Vagina (tissue), 2 donors: ENCODE data around the gene DTHD1. TPM values are rescaled to one million over a fixed set of nuclear protein-coding genes. Genes with fewer than 3 reads are reported as not detected.

Experiments
- DNase-seq, 2 donors: peaks; one replicate each; pipeline ENCODE4 v3.0.0-alpha.2; 2017; ENCODE audit errors: extremely low spot score in 2 of 2
- H3K27ac ChIP-seq: fragments of 200-600 bp; sonication (generic); one replicate; pipeline ENCODE4 v1.5.1; 2019
- H3K27me3 ChIP-seq: fragments of 200-600 bp; sonication (generic); one replicate; pipeline ENCODE4 v1.5.1; 2019
- H3K36me3 ChIP-seq, 2 donors: fragments of 200-600 bp; sonication (generic); one replicate each; pipeline ENCODE4 v1.5.1; 2017 to 2019
- H3K4me1 ChIP-seq: fragments of 200-600 bp; sonication (generic); one replicate; pipeline ENCODE4 v1.5.1; 2019
- H3K4me3 ChIP-seq, 2 donors: fragments of 200-600 bp; sonication (generic); 1 replicate in 1 of 2; 2 replicates in 1 of 2; pipeline ENCODE4 v1.5.1; 2016 to 2019
- H3K9me3 ChIP-seq: fragments of 200-600 bp; sonication (generic); one replicate; pipeline ENCODE4 v1.5.1; 2019
- CTCF ChIP-seq, 3 experiments: fragments of 450-650 bp in 2 of 3; fragments of 200-600 bp in 1 of 3; sonication (generic) in 1 of 3; IDR thresholded peaks; one replicate each; pipeline ENCODE4 v1.5.1; 2017 to 2019; ENCODE audit warnings: antibody characterized with exemption in 3 of 3, mild to moderate bottlenecking in 2 of 3, moderate library complexity in 2 of 3
- POLR2A ChIP-seq, 2 donors: fragments of 450-650 bp; IDR thresholded peaks; one replicate each; pipeline ENCODE4 v1.6.1; 2017; ENCODE audit warnings: antibody characterized with exemption in 2 of 2, mild to moderate bottlenecking in 2 of 2, moderate library complexity in 2 of 2
- POLR2AphosphoS5 ChIP-seq, 2 donors: sonication (generic); formaldehyde crosslinking; IDR thresholded peaks; one replicate each; pipeline ENCODE4 v1.9.0; 2017; ENCODE audit warnings: antibody characterized with exemption in 2 of 2, mild to moderate bottlenecking in 2 of 2, low read depth in 1 of 2; ENCODE audit not compliant: insufficient read depth in 1 of 2
- intact Hi-C: fragments of 100-400 bp; cut with DNase I; formaldehyde crosslinking; loops from one replicate; pipeline ENCODE4 v1.15.1; 2023
- total RNA-seq: library from RNA; depleted of rRNA; stranded (reverse); fragments of >200 nt; gene quantifications from one replicate; pipeline ENCODE4 v1.2.3, GENCODE V29; 2016

DTHD1 gene
- total RNA-seq, 1 donor from 2014 or later = 0.49 TPM

- intact Hi-C loops = no loop called here
- H3K27ac ChIP-seq = no peak overlapping the region
- TF ChIP-seq CTCF (IDR thresholded peaks at IDR 0.05) = no peak
- no peak for TF ChIP-seq POLR2A (IDR thresholded peaks at IDR 0.05)
- no peak for TF ChIP-seq POLR2AphosphoS5 (IDR thresholded peaks at IDR 0.05; ENCODE audit: insufficient read depth in 1 of 2, low read depth in 1 of 2)
- H3K27me3 ChIP-seq = no peaks in the 10 kb centered on the region
- H3K4me1 ChIP-seq = no peaks in the 10 kb centered on the region
- no peak for DNase-seq
- no peaks in the 10 kb centered on the region for H3K9me3 ChIP-seq
- no peaks in the 10 kb centered on the region for H3K36me3 ChIP-seq
- H3K4me3 ChIP-seq = no peak overlapping the region
These were observed 22.2 kb downstream of the DTHD1 start for GRCh38 chr4:36303426-36304137.

GRCh38 chr4:36304138-36304681, 22.8 kb downstream of the DTHD1 start:
- Histone ChIP-seq H3K4me3 (no peak overlapping the region), H3K27ac (no peak overlapping the region), H3K27me3 (no peaks in the 10 kb centered on the region), H3K36me3 (no peaks in the 10 kb centered on the region), H3K9me3 (no peaks in the 10 kb centered on the region), H3K4me1 (no peaks in the 10 kb centered on the region)
- intact Hi-C loops = no loop called here
- no peak for DNase-seq
- TF ChIP-seq POLR2A (IDR thresholded peaks at IDR 0.05) (no peak), CTCF (IDR thresholded peaks at IDR 0.05) (no peak), POLR2AphosphoS5 (IDR thresholded peaks at IDR 0.05; ENCODE audit: insufficient read depth in 1 of 2, low read depth in 1 of 2) (no peak)

- no peak overlapping the region for H3K4me3 ChIP-seq
- H3K27ac ChIP-seq = no peak overlapping the region
- H3K9me3 ChIP-seq = no peaks in the 10 kb centered on the region
- TF ChIP-seq POLR2A (IDR thresholded peaks at IDR 0.05) (no peak), POLR2AphosphoS5 (IDR thresholded peaks at IDR 0.05; ENCODE audit: insufficient read depth in 1 of 2, low read depth in 1 of 2) (no peak), CTCF (IDR thresholded peaks at IDR 0.05) (no peak)
- intact Hi-C loops = no loop called here
- no peak for DNase-seq
- H3K4me1 ChIP-seq = no peaks in the 10 kb centered on the region
- no peaks in the 10 kb centered on the region for H3K36me3 ChIP-seq
- H3K27me3 ChIP-seq = no peaks in the 10 kb centered on the region
These were observed 26.7 kb downstream of the DTHD1 start for GRCh38 chr4:36308150-36308549.

GRCh38 chr4:36310216-36310615, 28.8 kb downstream of the DTHD1 start:
- Histone ChIP-seq H3K4me1 (no peaks in the 10 kb centered on the region), H3K27me3 (no peaks in the 10 kb centered on the region), H3K36me3 (no peaks in the 10 kb centered on the region), H3K9me3 (no peaks in the 10 kb centered on the region), H3K27ac (no peak overlapping the region), H3K4me3 (no peak overlapping the region)
- DNase-seq = no peak
- intact Hi-C loops = no loop called here
- TF ChIP-seq CTCF (IDR thresholded peaks at IDR 0.05) (no peak), POLR2AphosphoS5 (IDR thresholded peaks at IDR 0.05; ENCODE audit: insufficient read depth in 1 of 2, low read depth in 1 of 2) (no peak), POLR2A (IDR thresholded peaks at IDR 0.05) (no peak)

- Histone ChIP-seq H3K36me3 (no peaks in the 10 kb centered on the region), H3K27ac (no peak overlapping the region), H3K27me3 (no peaks in the 10 kb centered on the region), H3K4me1 (no peaks in the 10 kb centered on the region), H3K9me3 (no peaks in the 10 kb centered on the region), H3K4me3 (no peak overlapping the region)
- DNase-seq = no peak
- TF ChIP-seq POLR2A (IDR thresholded peaks at IDR 0.05) (no peak), CTCF (IDR thresholded peaks at IDR 0.05) (no peak), POLR2AphosphoS5 (IDR thresholded peaks at IDR 0.05; ENCODE audit: insufficient read depth in 1 of 2, low read depth in 1 of 2) (no peak)
- intact Hi-C loops = no loop called here
These were observed 29.4 kb downstream of the DTHD1 start for GRCh38 chr4:36310793-36311192.
